CD4-positive, alpha-beta T cell treated with Interferon gamma for 1 hour (primary cell): ENCODE data around the gene KRT71.
"Not testable (repeated sequence)": the region's sequence is repeated elsewhere in the genome, so short reads cannot be mapped to it uniquely, and the experiment has no call there.

Source experiments
- DNase-seq: peaks from one replicate; pipeline ENCODE4 v3.0.0-alpha.2; 2020

Gene KRT71

DNA sequence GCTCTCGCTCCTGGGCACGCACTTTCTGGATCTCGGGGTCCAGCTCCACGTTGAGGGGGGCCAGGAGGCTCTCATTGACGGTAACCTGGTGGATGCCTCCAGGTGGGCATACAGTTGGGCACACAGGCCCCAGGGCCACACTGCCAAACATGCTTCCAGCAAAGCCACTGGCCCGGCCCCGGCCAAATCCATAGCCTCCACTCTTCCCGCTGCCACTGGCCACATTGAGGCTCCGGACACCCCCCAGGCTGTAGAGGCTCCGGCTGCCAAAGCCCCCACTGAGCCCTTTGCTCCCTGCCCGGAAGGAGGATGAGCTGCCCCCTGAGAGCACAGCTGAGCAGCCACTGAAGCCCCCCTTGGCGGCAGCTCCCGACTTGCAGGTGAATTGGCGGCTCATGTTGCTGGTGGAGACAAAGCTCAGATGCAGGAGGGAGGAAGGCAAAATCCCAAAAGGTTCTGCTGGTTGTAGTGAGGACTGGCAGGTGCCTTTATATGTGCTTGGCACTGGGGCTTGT lies at the start of gene KRT71:
Gene KRT71 (minus strand): TSS at position 465 of the 515 bp plus-strand sequence. CDS start 68 bp downstream, at position 397.
- no peak for DNase-seq

DNA sequence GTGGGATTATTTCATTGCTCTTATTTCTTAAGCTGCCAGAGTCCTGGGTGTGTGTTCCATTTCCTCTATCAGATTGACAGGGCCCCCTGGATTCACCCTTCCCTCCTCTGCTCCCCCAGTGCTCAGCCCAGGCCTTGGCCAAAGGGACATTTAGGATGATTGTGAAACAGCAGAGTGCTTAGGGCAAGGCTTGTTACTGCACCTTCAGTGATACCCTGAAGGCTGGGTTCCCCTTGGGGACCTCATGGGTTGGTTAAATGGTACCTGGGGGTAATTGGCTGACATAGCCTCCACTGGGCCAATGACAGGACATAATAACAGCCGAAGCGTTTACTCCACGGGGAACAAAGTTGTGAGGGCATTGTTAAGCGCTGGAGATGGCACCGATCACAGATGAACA lies 49.6 kb upstream of the KRT71 start:
- no peak for DNase-seq

DNA sequence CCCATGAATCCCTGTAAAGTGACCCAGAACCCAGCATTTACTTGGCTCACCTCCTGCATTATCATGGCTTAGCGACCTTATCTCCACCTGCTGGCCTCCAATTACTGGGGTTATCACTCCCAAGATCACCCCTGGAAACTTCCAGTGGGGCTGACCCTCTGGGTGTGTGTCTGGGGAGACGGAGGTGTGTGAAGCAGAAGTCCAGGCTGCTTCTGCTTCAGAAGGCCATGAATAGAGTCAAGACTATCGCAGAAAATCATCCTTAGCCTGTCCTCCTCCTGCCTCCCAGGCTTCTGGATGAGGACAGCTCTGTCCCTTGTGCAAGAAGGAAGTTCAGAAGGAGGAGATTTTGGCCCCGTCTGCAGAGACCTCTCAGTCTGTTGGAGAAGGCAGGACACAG lies 48.7 kb upstream of the KRT71 start:
- DNase-seq: no peak

GRCh38 chr12:52600941-52601481 lies 48.1 kb upstream of the KRT71 start, which contains the start of gene KRT72:
TSS of gene KRT72 (minus strand) at chr12:52601463. CDS start at chr12:52601452, 11 bp downstream.
- DNase-seq: no peak

DNA sequence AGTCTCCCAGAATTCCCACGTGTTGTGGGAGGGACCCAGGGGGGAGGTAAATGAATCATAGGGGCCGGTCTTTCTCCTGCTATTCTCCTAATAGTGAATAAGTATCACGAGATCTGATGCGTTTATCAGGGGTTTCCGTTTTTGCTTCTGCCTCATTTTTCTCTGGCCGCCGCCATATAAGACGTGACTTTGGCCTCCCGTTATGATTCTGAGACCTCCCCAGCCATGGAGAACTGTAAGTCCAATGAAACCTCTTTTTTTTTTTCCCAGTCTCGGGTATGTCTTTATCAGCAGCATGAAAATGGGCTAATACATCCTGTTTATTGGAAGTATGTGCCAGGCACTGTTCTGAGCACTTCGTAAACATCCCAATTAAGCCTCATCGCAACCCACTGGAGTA lies 47.5 kb upstream of the KRT71 start:
- DNase-seq: no peak

DNA sequence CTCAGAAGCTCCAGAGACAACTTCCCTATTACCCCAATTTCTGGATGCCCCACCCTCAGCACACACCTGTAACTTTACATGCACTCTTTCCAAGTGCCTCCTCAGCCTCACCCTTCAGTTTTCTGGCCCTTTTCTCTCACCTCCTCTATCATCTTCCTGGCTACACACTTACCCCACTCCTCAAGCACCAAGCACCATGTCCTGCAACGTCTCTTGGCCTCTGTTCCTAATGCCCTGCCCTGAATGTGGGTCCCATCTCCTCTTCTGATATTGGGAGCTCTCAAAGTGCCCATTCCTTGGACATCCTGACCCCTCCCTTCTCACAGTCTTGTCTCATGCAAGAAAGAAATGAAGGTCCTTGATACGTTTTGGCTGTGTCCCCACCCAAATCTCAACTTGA lies 47.1 kb upstream of the KRT71 start:
- no peak for DNase-seq

DNA sequence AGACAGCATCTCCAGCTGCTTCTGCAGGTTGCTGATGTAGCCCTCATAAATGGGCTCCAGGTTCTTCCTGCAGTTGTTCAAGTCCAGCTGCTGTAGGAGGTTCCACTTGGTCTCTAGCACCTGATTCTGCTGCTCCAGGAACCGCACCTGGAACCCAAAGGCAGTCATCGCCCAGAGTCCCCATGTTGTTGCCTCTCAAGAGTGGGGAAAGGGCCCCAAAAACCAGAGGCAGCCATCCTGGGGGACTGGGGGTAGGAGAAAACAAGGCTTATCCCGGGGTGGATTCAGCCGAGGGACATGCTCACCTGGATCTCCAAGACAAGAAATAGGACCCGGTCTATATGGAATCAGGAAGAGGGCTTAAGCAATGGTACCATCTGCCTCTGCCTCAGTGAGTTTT lies 46.0 kb upstream of the KRT71 start:
- no peak for DNase-seq

GRCh38 chr12:52594237-52594636 lies 41.3 kb upstream of the KRT71 start:
- DNase-seq: not testable (repeated sequence)

DNA sequence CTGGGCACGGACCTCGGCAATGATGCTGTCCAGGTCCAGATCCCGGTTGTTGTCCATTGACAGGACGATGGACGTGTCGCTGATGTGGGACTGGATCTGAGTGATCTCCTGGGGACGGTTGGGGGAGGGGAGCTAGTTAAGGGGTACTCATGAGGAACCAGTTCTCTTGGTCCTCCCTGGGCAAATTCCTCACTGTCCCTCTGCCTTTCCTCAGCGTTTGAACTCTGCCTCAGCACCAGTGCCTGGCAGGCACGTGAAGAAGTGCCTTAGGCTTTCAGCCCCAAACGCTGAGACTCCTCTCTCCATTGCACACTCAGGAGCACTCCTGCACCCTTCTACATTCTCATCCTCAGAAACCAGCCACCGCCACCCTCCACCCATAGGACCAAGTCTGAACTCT lies 38.6 kb upstream of the KRT71 start:
- DNase-seq: no peak

DNA sequence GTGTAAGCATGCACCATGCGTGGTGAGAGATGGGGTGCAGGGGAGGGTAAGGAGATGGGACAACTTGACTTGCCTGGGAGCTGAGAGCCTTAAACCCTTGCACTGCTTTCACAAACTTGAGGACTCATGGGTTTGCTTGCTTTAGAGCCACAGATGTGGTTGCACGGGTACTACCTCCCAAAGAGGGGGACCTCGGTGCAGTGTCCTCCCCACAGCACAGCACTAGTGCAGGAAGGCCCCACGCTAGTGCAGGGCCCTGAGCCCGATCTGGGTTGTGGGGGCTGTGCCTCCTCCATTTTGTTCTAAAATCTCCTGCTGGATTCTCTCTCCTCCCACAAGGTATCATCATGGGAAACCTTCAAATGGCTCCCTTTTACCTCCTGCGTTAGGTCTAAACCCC lies 37.1 kb upstream of the KRT71 start:
- DNase-seq: no peak

- no peak for DNase-seq
These were observed 34.6 kb upstream of the KRT71 start for GRCh38 chr12:52587563-52587962.

GRCh38 chr12:52585946-52586345 lies 33.0 kb upstream of the KRT71 start:
- DNase-seq: peak; percentile 76

DNA sequence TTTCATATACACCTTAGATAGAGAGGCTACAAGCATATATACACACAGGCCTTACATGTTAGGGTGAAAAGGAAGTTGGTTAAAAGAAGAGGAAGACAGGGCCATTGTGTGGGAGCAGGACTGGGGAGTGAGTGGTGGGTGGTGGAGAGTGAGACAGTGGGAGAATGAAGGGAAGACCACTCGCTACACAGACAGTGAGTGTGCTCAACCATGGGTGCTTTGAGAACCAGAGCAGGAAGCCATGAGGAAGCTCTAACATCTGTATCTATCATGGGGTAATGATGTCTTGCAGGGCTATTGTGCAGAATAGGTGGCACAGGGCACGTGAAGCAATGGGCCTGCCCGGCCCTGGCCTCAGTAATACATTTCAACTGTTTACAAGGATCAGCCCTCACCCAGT lies 32.1 kb upstream of the KRT71 start:
- DNase-seq: no peak

GRCh38 chr12:52584156-52584682 lies 31.3 kb upstream of the KRT71 start:
- DNase-seq: no peak

GRCh38 chr12:52582971-52583456 lies 30.1 kb upstream of the KRT71 start:
- DNase-seq: peak; percentile 50

DNA sequence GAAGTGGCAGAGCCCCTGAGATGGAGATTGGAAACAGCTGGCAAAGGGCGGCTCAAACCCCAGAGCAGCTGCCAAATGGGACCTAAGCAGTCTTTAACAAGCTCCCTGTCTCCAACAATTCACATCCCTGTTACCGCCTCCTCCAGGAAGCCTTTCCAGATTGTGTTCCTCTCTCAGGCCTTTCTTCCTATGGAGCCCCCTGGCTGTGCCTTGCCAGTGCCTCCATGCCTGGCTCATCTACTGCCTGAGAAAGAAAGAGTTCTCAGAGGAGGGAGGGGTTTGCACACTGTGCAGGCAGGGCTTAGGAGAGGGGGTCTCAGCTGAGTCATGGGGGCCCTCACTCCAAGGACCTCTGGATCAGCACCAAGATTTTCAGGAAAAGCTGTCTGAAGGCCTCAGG lies 29.5 kb upstream of the KRT71 start:
- no peak for DNase-seq

GRCh38 chr12:52581481-52581880 lies 28.5 kb upstream of the KRT71 start:
- DNase-seq: no peak

DNA sequence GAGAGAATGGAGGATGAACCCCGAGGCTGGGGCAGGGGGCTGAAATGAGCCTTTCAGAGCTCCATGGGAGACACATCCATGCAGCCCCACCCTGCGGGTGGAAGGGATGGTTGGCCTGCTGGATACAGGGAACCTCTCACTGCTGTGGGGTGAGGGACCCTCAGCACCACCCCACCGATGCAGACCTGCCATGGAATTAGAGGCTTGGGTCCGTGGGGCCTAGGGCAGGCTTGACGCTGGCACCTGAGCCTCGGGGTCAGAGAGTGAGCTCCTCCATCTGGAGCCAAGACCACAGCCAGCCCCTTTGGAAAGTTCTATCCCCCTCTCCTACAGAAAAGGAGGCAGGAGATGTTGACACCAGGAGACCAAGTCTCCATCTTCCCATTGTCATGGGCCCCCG lies 28.1 kb upstream of the KRT71 start:
- no peak for DNase-seq

DNA sequence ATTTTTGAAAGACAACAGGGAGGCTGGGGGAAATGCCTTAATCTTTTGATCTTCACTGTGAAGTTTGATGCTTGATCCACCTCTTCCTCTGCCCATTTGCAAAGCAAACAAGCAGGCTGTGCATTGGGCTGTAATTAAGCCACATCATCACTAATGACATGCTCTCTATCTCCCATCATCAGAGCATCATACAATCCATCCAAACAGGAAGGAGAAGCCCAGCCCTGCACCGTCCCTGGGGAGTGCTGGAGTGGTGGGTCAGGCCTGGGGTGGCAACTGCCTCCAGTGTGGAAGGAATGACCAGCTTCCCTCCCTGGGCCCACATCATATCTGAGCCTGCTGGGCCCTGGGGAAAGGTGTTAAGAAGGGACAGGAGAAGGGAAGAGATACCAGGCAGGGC lies 27.6 kb upstream of the KRT71 start:
- DNase-seq: no peak

DNA sequence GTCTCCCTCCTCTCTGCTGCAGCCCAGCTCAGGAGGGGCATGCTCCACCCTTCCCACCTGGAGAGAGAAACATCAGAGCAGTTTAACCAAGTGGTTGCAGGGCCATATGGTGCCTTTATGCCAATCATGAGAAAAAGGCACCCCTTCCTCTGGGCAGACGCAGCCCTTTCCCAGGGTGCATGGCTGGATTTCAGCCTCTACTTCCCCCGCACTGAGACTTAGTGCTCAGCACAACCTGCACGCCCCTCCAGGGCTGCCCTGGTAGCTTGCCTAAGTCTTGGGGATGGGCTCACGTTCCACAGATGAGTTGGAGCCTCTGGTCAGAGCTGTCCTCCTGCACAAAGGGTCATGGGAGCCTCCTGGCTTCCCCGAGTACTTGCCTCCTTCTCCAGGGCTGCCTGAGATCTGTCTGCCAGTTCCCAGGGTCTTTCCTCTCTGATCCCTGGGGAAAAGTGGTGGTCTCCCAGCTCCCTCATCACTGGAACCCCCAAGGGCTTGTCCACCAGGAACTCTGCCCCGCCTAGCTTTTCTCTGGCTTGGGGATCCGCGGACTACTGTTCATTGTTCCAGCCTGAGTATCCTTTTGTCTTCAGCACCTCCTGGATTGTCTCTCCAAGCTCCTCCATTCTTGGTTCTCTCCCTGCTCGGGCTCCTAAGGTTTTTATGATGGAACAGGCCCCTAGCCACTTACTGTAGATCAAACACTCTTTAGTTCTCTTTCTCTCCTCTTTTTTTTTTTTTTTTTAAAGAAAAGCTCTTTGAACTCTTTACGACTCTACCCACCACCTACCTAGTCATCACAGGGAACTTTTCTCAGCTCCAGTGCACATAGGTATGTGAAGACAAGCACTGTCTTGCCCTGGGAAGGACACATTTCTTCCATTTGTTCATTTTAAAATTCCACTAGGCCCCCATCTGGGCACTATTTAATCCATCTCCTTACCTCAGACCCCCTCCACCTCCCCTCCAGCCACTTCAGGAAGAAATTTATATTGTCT lies 26.8 kb upstream of the KRT71 start:
- no peak for DNase-seq

DNA sequence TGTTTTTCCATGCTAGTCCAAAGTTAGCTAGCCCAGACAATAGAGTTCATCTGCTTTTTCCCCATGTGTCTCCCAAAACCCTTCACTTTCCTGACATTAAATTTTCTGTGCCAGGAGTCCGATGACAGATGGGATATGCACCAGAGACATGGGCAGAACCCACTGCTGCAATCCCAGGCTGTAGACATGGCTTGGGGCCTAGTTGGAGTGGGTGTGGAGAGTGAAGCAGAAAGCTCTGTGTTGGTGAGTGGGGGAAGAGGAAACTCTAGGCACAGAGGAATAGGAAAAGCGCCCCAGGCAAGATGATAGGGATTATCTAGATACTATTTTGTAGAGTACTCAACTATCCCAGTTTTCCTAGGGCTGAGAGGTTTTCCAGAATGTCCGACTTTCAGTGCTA lies 25.5 kb upstream of the KRT71 start:
- DNase-seq: no peak

DNA sequence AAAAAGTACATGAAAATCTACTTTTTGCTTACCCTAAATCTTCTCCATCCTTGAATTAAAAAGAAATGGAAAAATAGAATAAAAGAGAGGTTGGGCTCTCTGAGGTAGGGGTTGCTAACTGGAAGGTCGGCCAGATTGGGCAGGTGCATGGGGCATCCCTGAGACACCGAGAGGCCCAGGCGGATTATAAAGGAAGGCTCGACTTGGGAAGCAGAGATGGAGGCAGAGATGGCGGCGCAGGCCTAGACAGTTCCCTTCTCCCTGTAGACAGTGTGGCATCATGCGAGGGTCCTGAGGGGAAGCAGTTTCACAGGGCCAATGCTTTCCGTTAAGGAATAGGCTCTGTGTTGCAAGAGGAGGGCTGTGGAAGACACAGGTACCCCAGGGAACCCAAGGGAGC lies 24.4 kb upstream of the KRT71 start:
- DNase-seq: no peak

- DNase-seq: no peak
These were observed 23.0 kb upstream of the KRT71 start for GRCh38 chr12:52575948-52576347.

- no peak for DNase-seq
These were observed 22.3 kb upstream of the KRT71 start for GRCh38 chr12:52575256-52575655.
